Lower lobe of right lung (tissue), 2 donors: ENCODE results near the gene TCF7L2. TPM values are rescaled to one million over a fixed set of nuclear protein-coding genes. Genes with fewer than 3 reads are reported as not detected.
A peak's percentile ranks its signal among the peaks of the same experiment; 100 is the strongest.

Experiments
- ATAC-seq, 2 donors: fragments of 200-7000 bp; cut with Tn5 transposase; one replicate each; pipeline ENCODE4 v1.9.1; 2020 to 2022; ENCODE audit warnings: mild to moderate bottlenecking in 2 of 2, moderate library complexity in 2 of 2
- DNase-seq: peaks from one replicate; pipeline ENCODE4 v3.0.0-alpha.2; 2020
- H3K27ac ChIP-seq: fragments of 200-600 bp; one replicate; pipeline ENCODE4 v1.8.0; 2022
- H3K27me3 ChIP-seq: fragments of 200-600 bp; one replicate; pipeline ENCODE4 v1.8.0; 2022; ENCODE audit warnings: low read depth
- H3K36me3 ChIP-seq: fragments of 200-600 bp; one replicate; pipeline ENCODE4 v1.8.0; 2022; ENCODE audit warnings: mild to moderate bottlenecking
- H3K4me1 ChIP-seq: fragments of 200-600 bp; one replicate; pipeline ENCODE4 v1.8.0; 2022
- H3K4me3 ChIP-seq: fragments of 200-600 bp; one replicate; pipeline ENCODE4 v1.8.0; 2022; ENCODE audit warnings: mild to moderate bottlenecking
- H3K9me3 ChIP-seq: fragments of 200-600 bp; one replicate; pipeline ENCODE4 v1.8.0; 2022
- CTCF ChIP-seq: fragments of 200-600 bp; IDR thresholded peaks from one replicate; pipeline ENCODE4 v1.8.0; 2022; ENCODE audit warnings: antibody characterized with exemption, mild to moderate bottlenecking
- intact Hi-C: fragments of 100-400 bp; cut with DNase I; formaldehyde crosslinking; loops from one replicate; pipeline ENCODE4 v1.11.0; 2022
- total RNA-seq: library from RNA; stranded (reverse); fragmentation: NEBNext Ultra II Directional; extraction: Animal tissue kit (Norgen Biotek cat#: 25700); gene quantifications from one replicate; pipeline ENCODE4 v1.2.1, GENCODE V29; 2021
- donor health status: DM: no; HTN: yes; CAD: no; lungs with severe emphysema.

TCF7L2 gene
- total RNA-seq, 1 donor from 2014 or later: 71.2 TPM

- intact Hi-C loops: no loop called here
- H3K36me3 ChIP-seq: no peaks in the 10 kb centered on the region
These were observed 226.7 kb downstream of the TCF7L2 start for GRCh38 chr10:113176652-113177155.

GRCh38 chr10:113177156-113177935, 227.3 kb downstream of the TCF7L2 start:
- intact Hi-C loops: no loop called here
- peaks cover 7% of the 10 kb centered on the region for H3K4me1 ChIP-seq
- ATAC-seq: no peak
- H3K27me3 ChIP-seq: no peaks in the 10 kb centered on the region
- TF ChIP-seq CTCF: no peak
- H3K9me3 ChIP-seq: no peaks in the 10 kb centered on the region
- no peak overlapping the region for H3K4me3 ChIP-seq
- DNase-seq: no peak
- no peaks in the 10 kb centered on the region for H3K36me3 ChIP-seq
- no peak overlapping the region for H3K27ac ChIP-seq

More at GRCh38 chr10:113176652-113177155, 226.7 kb downstream of the TCF7L2 start:
- DNase-seq (no peak), ATAC-seq (peak in 1 of 2 donors; percentile 13)
- Histone ChIP-seq H3K27ac (no peak overlapping the region), H3K4me1 (peaks cover 7% of the 10 kb centered on the region), H3K27me3 (no peaks in the 10 kb centered on the region), H3K9me3 (no peaks in the 10 kb centered on the region), H3K4me3 (no peak overlapping the region)
- no peak for TF ChIP-seq CTCF

- intact Hi-C loops: no loop called here
- ATAC-seq: no peak
- no peaks in the 10 kb centered on the region for H3K36me3 ChIP-seq
- DNase-seq: no peak
- no peaks in the 10 kb centered on the region for H3K9me3 ChIP-seq
- H3K4me3 ChIP-seq: no peak overlapping the region
- no peak overlapping the region for H3K27ac ChIP-seq
- H3K27me3 ChIP-seq: no peaks in the 10 kb centered on the region
- TF ChIP-seq CTCF: no peak
- H3K4me1 ChIP-seq: peaks cover 7% of the 10 kb centered on the region
These were observed 227.9 kb downstream of the TCF7L2 start for GRCh38 chr10:113177936-113178335.

- no peaks in the 10 kb centered on the region for H3K9me3 ChIP-seq
- no peak for TF ChIP-seq CTCF
- ATAC-seq: no peak
These were observed 228.7 kb downstream of the TCF7L2 start for GRCh38 chr10:113178771-113179170.

GRCh38 chr10:113179265-113179664, 229.2 kb downstream of the TCF7L2 start:
- peak; percentile 79 for DNase-seq
- Histone ChIP-seq H3K36me3 (no peaks in the 10 kb centered on the region), H3K9me3 (no peaks in the 10 kb centered on the region), H3K27me3 (no peaks in the 10 kb centered on the region), H3K4me1 (peaks cover 7% of the 10 kb centered on the region), H3K27ac (no peak overlapping the region), H3K4me3 (no peak overlapping the region)
- ATAC-seq: peak; percentile 68 to 76
- TF ChIP-seq CTCF: no peak
- intact Hi-C loops: no loop called here

More at GRCh38 chr10:113178771-113179170, 228.7 kb downstream of the TCF7L2 start:
- Histone ChIP-seq H3K4me1 (peaks cover 7% of the 10 kb centered on the region), H3K27ac (no peak overlapping the region), H3K36me3 (no peaks in the 10 kb centered on the region), H3K27me3 (no peaks in the 10 kb centered on the region), H3K4me3 (no peak overlapping the region)
- no peak for DNase-seq
- intact Hi-C loops: no loop called here
